Keratinocyte (primary cell): Measurements from ENCODE around the gene MAPRE2.

Experiments used
- CTCF ChIP-seq, 3 experiments: IDR thresholded peaks in 1 of 3; conservative IDR thresholded peaks in 1 of 3; optimal IDR thresholded peaks in 1 of 3; 2 replicates in 2 of 3; 3 replicates in 1 of 3; pipeline versions ENCODE3 to v1.5.1; 2011; ENCODE audit warnings: low read length in 3 of 3, mild to moderate bottlenecking in 3 of 3, moderate library complexity in 2 of 3, control low read depth in 1 of 3, inconsistent platforms in 1 of 3; ENCODE audit not compliant: insufficient read depth in 2 of 3; ENCODE audit errors: extremely low read depth in 1 of 3
- EZH2 ChIP-seq: IDR thresholded peaks from one replicate; pipeline ENCODE4 v1.6.1; 2012; ENCODE audit warnings: inconsistent platforms, mild to moderate bottlenecking, low read length, moderate library complexity

- TF ChIP-seq CTCF (optimal IDR thresholded peaks at IDR 0.05 in 1 of 3, IDR thresholded peaks at IDR 0.05 in 1 of 3, conservative IDR thresholded peaks at IDR 0.05 in 1 of 3; ENCODE audit: extremely low read depth in 1 of 3, insufficient read depth in 2 of 3, low read length in 3 of 3) (no peak), EZH2 (no peak)
These were observed 148.3 kb downstream of the MAPRE2 start for GRCh38 chr18:35189510-35189909.
